ENCODE results near the gene GCLC.
"Not testable (repeated sequence)": the region's sequence is repeated elsewhere in the genome, so short reads cannot be mapped to it uniquely, and the experiment has no call there.

Gene GCLC

DNA sequence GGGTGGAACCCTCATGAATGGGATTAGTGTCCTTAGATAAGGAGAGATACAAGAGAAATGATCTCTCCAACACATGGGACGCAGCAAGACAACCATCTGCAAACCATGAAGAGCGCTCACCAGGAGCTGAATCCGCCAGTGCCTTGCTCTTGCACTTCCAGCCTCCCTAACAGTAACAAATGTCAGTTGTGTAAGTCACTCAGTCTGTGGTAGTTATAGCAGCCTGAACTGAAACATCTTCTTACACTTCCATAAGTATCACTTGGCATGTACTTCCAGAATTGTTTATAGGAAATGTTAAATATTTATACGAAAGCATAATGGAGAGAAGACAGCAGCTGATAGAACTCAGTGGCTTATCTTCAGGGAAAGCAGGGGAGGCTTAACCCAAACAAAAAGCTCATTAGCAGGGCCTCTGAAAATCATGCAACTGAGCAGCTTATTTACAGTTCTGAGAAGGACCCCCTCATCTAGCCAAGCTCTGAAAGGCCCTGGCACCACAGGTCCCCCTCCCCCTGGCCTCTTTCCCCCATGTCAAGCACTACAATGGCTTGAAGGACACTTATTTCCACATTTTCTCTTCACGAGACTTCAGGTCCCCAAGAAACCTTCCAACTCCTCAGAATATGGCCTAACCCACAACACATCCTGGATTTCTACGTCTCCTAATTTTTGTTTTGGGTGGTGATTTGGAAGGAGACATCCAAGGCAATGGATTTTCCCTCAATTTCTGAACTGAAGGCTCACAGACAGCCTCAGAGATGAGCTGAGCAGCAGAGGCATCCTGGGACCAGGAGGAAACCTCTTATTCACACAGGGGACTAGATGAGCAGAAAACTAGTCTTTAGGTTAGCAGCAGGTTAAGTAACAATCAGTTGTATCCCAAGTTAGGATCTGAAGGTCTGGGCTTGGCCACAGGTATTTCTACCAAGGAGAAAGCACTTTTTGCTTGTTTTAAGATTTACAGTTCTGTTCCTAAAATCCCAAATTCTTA lies 49.1 kb downstream of the GCLC start:
- DNase-seq (ENCODE audit: low spot score) (no peak), FAIRE-seq (no peak)

GRCh38 chr6:53494076-53494475 lies 50.8 kb downstream of the GCLC start:
- no peak for DNase-seq (ENCODE audit: low spot score)
- FAIRE-seq = no peak

DNA sequence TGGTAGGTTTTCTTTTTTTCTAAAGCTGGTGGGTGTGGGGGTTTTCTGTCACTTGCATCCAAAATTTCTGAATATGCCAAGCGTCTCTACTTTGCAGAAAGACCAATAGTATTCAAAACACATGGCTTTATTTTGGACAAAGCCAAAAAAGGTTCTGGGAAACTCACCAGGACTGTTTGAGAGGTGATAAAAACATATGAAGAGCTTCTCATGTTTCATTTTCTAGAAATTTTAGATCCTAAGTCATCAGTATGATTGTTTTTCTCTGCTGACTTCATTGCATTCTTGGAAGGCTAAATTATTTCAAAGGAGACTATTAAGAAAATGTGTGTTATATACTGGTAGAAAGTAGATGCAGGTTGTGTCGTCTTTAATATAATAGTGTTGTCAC lies 51.3 kb downstream of the GCLC start:
- DNase-seq (ENCODE audit: low spot score) (no peak), FAIRE-seq (no peak)

DNA sequence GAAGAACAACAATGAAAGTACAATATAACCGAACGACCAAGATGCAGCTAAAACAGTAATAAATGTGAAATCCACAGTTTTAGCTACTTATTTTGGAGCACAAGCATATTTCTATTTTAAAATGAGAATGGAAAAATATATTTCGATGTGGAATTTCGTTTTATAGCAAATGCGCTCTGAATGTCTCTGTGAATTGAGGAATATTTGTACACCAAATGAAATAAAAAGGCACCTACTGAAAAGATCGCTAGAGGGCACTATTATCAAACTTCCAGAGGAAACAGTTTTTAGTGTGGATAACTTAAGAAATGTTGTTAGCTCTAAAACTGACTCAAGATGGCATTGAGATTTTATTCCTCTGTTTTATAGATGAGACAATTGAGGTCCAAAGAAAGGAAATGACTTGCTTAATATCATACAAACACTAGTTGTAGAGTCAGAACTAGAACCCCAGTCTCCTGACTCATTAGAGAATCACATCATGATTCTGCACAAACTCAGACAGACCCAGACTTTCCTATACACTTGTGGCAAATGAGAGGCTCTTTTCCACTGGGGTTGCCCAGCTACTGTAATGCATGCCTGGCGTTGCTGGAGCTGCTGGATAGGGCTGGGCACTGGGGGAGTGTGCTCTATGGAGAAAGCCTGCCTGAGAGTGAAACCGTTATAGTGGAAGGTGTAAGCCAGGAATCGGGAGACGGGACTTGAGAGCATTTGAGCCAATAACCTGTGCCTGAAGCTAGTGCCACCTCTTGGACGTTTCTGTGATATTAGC lies 51.9 kb downstream of the GCLC start:
- DNase-seq (ENCODE audit: low spot score) = peak; percentile 39
- FAIRE-seq = no peak

- DNase-seq (ENCODE audit: low spot score) (no peak), FAIRE-seq (peak; percentile 5)
These were observed 57.8 kb downstream of the GCLC start for GRCh38 chr6:53487080-53487479.

- no peak for FAIRE-seq
- no peak for DNase-seq (ENCODE audit: low spot score)
These were observed 58.2 kb downstream of the GCLC start for GRCh38 chr6:53486679-53487078.

DNA sequence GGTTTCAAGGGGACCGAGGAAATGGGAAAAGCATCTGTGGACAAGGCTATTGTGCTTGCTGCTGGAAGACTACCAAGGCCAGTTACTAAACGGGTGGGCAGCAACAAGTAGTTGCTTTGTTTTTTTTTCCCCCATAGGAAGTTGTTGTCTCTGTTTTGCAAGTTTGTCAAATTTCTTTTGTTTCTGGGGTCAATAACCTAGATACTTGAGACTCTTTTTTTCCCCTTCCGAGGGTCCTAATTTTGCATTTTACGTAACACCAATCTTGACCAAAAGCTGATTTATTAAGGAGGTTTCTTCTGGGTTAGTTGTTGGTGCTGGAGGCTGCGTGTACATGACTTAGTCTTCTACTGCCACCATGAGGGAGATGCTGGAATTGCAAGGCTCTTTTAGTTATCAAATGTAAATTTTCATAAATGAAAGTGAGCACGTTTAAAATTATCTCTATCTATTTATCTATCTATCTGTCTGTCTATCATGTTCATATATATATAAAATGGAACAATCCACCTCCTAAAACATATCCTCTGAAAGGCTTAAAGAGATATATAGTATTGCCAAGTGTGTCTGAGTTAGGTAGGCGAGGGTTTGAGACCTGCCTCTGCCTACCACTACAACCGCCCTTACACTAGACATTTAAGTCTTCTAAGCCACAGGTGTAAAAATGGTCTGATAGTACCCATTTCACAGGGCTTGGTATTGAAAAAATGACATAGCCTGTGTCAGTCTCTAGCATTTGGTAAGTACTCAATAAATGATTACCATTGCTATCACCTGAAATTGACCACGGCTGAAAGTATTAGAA lies 60.2 kb downstream of the GCLC start:
- DNase-seq (ENCODE audit: low spot score) (peak; percentile 57), FAIRE-seq (no peak)

- FAIRE-seq (no peak), DNase-seq (ENCODE audit: low spot score) (peak; percentile 33)
These were observed 61.2 kb downstream of the GCLC start for GRCh38 chr6:53483423-53484353.

GRCh38 chr6:53481323-53481722 lies 63.6 kb downstream of the GCLC start:
- no peak for FAIRE-seq
- DNase-seq (ENCODE audit: low spot score) = no peak

- not testable (repeated sequence) for FAIRE-seq; DNase-seq (ENCODE audit: low spot score)
These were observed 64.1 kb downstream of the GCLC start for GRCh38 chr6:53480774-53481173.

- FAIRE-seq (no peak), DNase-seq (ENCODE audit: low spot score) (no peak)
These were observed 65.0 kb downstream of the GCLC start for GRCh38 chr6:53479871-53480270.

DNA sequence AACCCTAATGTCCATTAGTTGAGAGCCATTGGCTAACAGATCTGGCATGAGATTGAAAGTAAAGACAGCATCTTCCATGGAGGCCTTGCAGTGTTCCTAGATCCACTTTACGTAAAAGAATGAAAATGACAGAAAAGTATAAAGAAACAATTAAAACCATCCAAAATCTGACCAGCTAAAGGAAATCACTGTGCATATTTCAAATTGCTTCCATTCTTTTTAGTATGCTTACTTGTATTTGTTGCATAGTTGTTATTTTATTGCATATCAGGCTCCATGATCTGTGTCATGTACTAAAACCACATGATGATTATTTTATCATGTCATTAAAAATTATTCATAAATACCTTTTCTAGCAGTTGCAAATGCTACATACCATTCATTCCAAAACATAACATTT lies 67.9 kb downstream of the GCLC start:
- DNase-seq (ENCODE audit: low spot score) (no peak), FAIRE-seq (no peak)

GRCh38 chr6:53474010-53474409 lies 70.9 kb downstream of the GCLC start:
- FAIRE-seq (no peak), DNase-seq (ENCODE audit: low spot score) (no peak)

DNA sequence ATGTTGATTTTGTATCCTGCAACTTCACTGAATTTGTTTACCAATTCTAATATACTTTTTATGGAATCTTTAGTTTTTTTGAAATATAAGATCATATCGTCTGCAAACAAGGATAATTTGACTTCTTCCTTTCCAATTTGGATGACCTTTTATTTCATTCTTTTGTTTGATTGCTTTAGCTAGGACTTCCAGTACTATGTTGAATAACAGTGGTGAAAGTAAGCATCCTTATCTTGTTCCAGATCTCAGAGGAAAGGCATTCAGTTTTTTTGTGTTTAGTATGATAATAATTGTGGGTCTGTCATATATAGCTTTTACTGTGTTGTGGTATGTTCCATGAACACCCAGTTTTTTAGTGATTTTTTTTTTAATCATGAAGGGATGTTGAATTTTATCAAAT lies 75.7 kb downstream of the GCLC start:
- DNase-seq (ENCODE audit: low spot score) (no peak), FAIRE-seq (no peak)

DNA sequence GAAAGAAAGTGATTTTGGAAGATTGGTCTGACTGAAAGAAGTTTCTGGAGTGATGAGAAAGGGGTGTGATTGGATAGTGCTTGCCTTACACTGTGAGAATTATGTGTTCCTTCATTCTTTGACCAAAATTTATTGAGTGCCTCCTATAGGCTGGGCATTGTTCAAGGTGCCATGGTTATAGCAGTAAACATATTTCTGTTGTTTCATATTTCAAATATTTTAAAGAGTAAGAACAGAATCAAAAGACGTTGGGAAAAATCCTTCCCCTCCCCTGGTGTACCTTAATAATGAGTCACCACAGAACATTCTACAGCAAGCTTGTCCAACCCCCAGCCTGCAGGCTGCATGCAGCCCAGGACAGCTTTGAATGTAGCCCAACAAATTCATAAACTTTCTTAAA lies 78.6 kb downstream of the GCLC start:
- DNase-seq (ENCODE audit: low spot score) = no peak
- FAIRE-seq = no peak

DNA sequence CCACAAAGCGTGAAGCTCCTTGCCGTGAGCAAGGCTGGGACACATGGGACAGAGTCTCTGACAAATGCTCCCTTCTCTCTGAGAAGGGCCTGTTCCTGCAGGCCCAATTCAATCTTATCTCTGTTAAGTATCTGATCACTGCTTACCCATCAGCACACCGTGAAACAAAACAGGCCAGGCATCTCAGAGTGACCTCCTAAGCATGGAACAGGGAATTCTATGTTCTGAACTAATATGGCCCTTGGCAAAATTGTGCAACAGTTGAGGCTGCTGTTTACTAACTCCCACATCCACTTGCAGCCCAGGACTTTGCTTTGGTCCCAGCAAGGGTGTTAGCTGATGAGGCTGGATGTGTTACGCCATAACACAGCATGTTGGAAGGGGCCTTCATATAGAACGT lies 79.2 kb downstream of the GCLC start:
- FAIRE-seq (no peak), DNase-seq (ENCODE audit: low spot score) (no peak)

GRCh38 chr6:53464927-53465460 lies 79.9 kb downstream of the GCLC start:
- DNase-seq (ENCODE audit: low spot score) = no peak

DNA sequence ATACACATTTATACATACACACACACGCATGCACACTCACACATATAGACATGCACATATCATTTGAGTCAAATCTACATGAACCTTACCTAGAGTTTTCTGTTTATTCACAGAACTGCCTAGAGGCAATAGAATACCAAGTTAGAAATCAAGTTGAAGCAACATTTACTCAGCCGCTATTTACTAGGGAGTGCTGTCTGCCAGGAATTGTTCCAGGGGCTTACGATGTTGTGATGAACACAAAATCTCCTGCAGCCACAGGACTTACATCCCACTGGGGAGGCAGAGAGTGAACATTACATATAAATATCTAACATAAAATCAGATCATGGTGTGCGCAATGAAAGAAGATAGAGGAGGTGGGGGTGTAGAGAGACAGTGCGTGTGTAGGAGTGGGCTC lies 80.4 kb downstream of the GCLC start:
- DNase-seq (ENCODE audit: low spot score) = no peak
- FAIRE-seq = no peak

More at GRCh38 chr6:53464927-53465460, 79.9 kb downstream of the GCLC start:
- no peak for FAIRE-seq

DNA sequence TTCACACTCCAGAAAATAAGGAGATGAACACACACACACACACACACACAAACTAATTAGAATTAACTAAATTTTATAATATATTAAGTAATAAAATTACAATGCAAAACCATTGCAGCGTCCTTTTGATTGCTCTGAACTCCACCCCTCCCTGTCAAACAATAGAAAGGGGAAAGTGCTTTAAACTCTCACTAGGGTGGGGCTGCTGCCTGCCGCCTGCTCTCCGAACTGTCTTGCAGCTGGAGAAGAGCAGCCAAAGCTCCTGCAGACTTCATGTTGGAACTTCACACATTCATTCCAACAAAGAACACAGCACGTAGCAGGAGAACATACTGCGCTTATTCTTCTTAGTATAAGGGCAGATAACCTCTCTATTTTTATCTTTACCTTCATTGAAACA lies 83.2 kb downstream of the GCLC start:
- DNase-seq (ENCODE audit: low spot score) = no peak
- no peak for FAIRE-seq

- FAIRE-seq = no peak
These were observed 83.8 kb downstream of the GCLC start for GRCh38 chr6:53461041-53461656.

More at GRCh38 chr6:53461041-53461656, 83.8 kb downstream of the GCLC start:
- no peak for DNase-seq (ENCODE audit: low spot score)
